HepG2 (cell line): ENCODE data around the gene UBALD1. TPM values are rescaled to one million over a fixed set of nuclear protein-coding genes. Genes with fewer than 3 reads are reported as not detected.

Source experiments
- ATAC-seq: fragments of 200-7000 bp; cut with Tn5 transposase; 3 replicates; pipeline ENCODE4 v1.9.1; 2020; ENCODE audit warnings: mild to moderate bottlenecking, moderate library complexity
- BruUV-seq: library from RNA; stranded (reverse); fragments of 400-500 nt; replicated peaks from 2 replicates; lab custom pipeline; 2021; lab: Mats Ljungman, UMichigan
- CTCF ChIA-PET: fragments of 300-600 bp; formaldehyde crosslinking; extraction: SDS; loops from one replicate; lab custom pipeline; 2021; ENCODE audit warnings: low total read pairs, inconsistent platforms, low intra/inter-chr PET ratio; lab: Yijun Ruan, JAX
- POLR2A ChIA-PET: fragments of 350-600 bp; sonication (Branson Sonifier 250); formaldehyde crosslinking; loops from one replicate; lab custom pipeline; 2020; ENCODE audit warnings: antibody characterized with exemption, inconsistent platforms; lab: Yijun Ruan, JAX
- DNase-seq: peaks from one replicate; pipeline ENCODE4 v3.0.0-alpha.2; 2015; ENCODE audit warnings: low spot score
- FAIRE-seq: peaks from 3 replicates; lab custom pipeline; 2011; peaks lifted over from hg19 to GRCh38; lab: Jason Lieb, UNC
- H2AFZ ChIP-seq: one replicate; pipeline ENCODE4 v1.6.1; 2011; ENCODE audit warnings: low read length, inconsistent platforms
- H3K27ac ChIP-seq: fragments of 300-600 bp; 3 replicates; pipeline ENCODE4 v1.8.0; 2011; ENCODE audit warnings: mixed run types, mild to moderate bottlenecking, mixed read lengths, low read length, inconsistent platforms; ENCODE audit not compliant: insufficient read depth; ENCODE audit errors: extremely low read length
- H3K27me3 ChIP-seq, 2 experiments: fragments of 200-600 bp in 1 of 2; 2 replicates in 1 of 2; 3 replicates in 1 of 2; pipeline versions ENCODE4 v1.6.0 to v1.8.0; 2011; ENCODE audit warnings: low read length in 2 of 2, mild to moderate bottlenecking in 2 of 2, moderate library complexity in 2 of 2, inconsistent platforms in 1 of 2; ENCODE audit not compliant: insufficient read depth in 2 of 2, control insufficient read depth in 1 of 2
- H3K36me3 ChIP-seq, 2 experiments: fragments of 200-600 bp in 1 of 2; replicated peaks in 1 of 2; 2 replicates in 1 of 2; 3 replicates in 1 of 2; pipeline versions ENCODE4 v1.5.1 to v1.8.0; 2011; ENCODE audit warnings: low read length in 2 of 2, inconsistent platforms in 1 of 2; ENCODE audit not compliant: insufficient read depth in 2 of 2, control insufficient read depth in 1 of 2
- H3K4me1 ChIP-seq: 2 replicates; pipeline ENCODE4 v1.5.1; 2012; ENCODE audit warnings: low read length, inconsistent platforms; ENCODE audit not compliant: insufficient read depth
- H3K4me2 ChIP-seq: 2 replicates; pipeline ENCODE4 v1.6.0; 2011; ENCODE audit warnings: low read depth, low read length, inconsistent platforms
- H3K4me3 ChIP-seq, 3 experiments: fragments of 200-600 bp in 1 of 3; sonication (generic), shearing (Covaris generic) in 1 of 3; replicated peaks in 1 of 3; 2 replicates each; pipeline ENCODE4 v1.5.1; 2011 to 2016; ENCODE audit warnings: low read length in 3 of 3, inconsistent platforms in 2 of 3, low read depth in 2 of 3, mild to moderate bottlenecking in 2 of 3, control low read depth in 1 of 3, mixed read lengths in 1 of 3; ENCODE audit not compliant: insufficient read depth in 1 of 3
- H3K79me2 ChIP-seq: one replicate; pipeline ENCODE4 v1.6.1; 2011; ENCODE audit warnings: low read length, inconsistent platforms; ENCODE audit not compliant: insufficient read depth
- H3K9ac ChIP-seq: 2 replicates; pipeline ENCODE4 v1.6.0; 2011; ENCODE audit warnings: mild to moderate bottlenecking, low read depth, low read length, inconsistent platforms; ENCODE audit not compliant: insufficient read depth
- H3K9me3 ChIP-seq: 2 replicates; pipeline ENCODE4 v1.5.1; 2012; ENCODE audit warnings: mild to moderate bottlenecking, low read length
- H4K20me1 ChIP-seq: 2 replicates; pipeline ENCODE4 v1.6.0; 2011; ENCODE audit warnings: inconsistent platforms, mild to moderate bottlenecking, low read length, moderate library complexity; ENCODE audit not compliant: insufficient read depth
- CBX1 ChIP-seq: IDR thresholded peaks from one replicate; pipeline ENCODE4 v1.6.1; 2016; ENCODE audit warnings: antibody characterized with exemption, low read depth
- CC2D1A ChIP-seq: sonication (generic); formaldehyde crosslinking; IDR thresholded peaks from 2 replicates; pipeline ENCODE4 v1.8.1; 2023; ENCODE audit warnings: mild to moderate bottlenecking, missing genetic modification reagents
- CENPT ChIP-seq: sonication (generic); formaldehyde crosslinking; IDR thresholded peaks from 2 replicates; pipeline ENCODE4 v1.8.0; 2022; ENCODE audit warnings: low read depth, mild to moderate bottlenecking, moderate library complexity, missing genetic modification reagents
- FOXM1 ChIP-seq: sonication (generic); formaldehyde crosslinking; IDR thresholded peaks from 2 replicates; pipeline ENCODE4 v1.5.0; 2020; ENCODE audit warnings: missing genetic modification reagents
- IRX3 ChIP-seq: sonication (generic); formaldehyde crosslinking; IDR thresholded peaks from 2 replicates; pipeline ENCODE4 v1.8.1; 2023; ENCODE audit warnings: mild to moderate bottlenecking, low read depth, missing genetic modification reagents, borderline replicate concordance
- MLXIP ChIP-seq: sonication (generic); formaldehyde crosslinking; IDR thresholded peaks from 2 replicates; pipeline ENCODE4 v1.9.0; 2021; ENCODE audit warnings: missing genetic modification reagents, borderline replicate concordance
- POLR2A ChIP-seq, 2 experiments: IDR thresholded peaks; 2 replicates each; pipeline ENCODE4 v1.6.1; 2011; ENCODE audit warnings: low read depth in 2 of 2, low read length in 2 of 2, mild to moderate bottlenecking in 1 of 2, moderate library complexity in 1 of 2; ENCODE audit not compliant: insufficient read depth in 1 of 2
- SUZ12 ChIP-seq: fragments of 150-350 bp; IDR thresholded peaks from 2 replicates; pipeline ENCODE4 v1.6.1; 2014; ENCODE audit warnings: low read depth, low read length
- ZBTB46 ChIP-seq: sonication (generic); formaldehyde crosslinking; IDR thresholded peaks from 2 replicates; pipeline ENCODE4 v1.4.0; 2020; ENCODE audit warnings: mild to moderate bottlenecking, missing genetic modification reagents, borderline replicate concordance
- ZNF232 ChIP-seq: sonication (generic); formaldehyde crosslinking; IDR thresholded peaks from 2 replicates; pipeline ENCODE4 v1.4.0; 2020; ENCODE audit warnings: missing genetic modification reagents, borderline replicate concordance
- ZNF280D ChIP-seq: sonication (generic); formaldehyde crosslinking; IDR thresholded peaks from 2 replicates; pipeline ENCODE4 v1.5.1; 2020; ENCODE audit warnings: mild to moderate bottlenecking, missing genetic modification reagents
- WGBS: methylation state at CpG from one replicate; pipeline ENCODE4 v1.1.6; 2017; ENCODE audit warnings: low lambda C conversion rate; 5-methylcytosine and 5-hydroxymethylcytosine counted together
- in situ Hi-C: cut with HindIII; loops from 2 replicates; pipeline ENCODE4 v1.10.0; 2017; ENCODE audit warnings: low pct_unique_long_range_greater_than_20kb; ENCODE audit not compliant: extremely low pct_ligation_motif_present
- intact Hi-C: fragments of 100-400 bp; cut with micrococcal nuclease; formaldehyde crosslinking; loops from one replicate; pipeline ENCODE4 v1.10.0; 2022; ENCODE audit not compliant: unreplicated experiment
- polyA plus RNA-seq, 8 experiments: library from polyadenylated mRNA; depleted of rRNA in 3 of 8; stranded (reverse) in 7 of 8; unstranded in 1 of 8; fragments of >200 nt; fragmentation: Illumina TruSeq in 4 of 8; extraction: Trizol in 4 of 8; gene quantifications; 2 replicates each; pipeline versions ENCODE4 v1.2.1 to v1.2.3, GENCODE V29; 2011 to 2016; ENCODE audit warnings: low read depth in 4 of 8, missing spikeins in 1 of 8, mixed read lengths in 1 of 8; ENCODE audit not compliant: insufficient read depth in 1 of 8
- total RNA-seq, 5 experiments: library from RNA; depleted of rRNA; stranded (reverse); fragments of >200 nt; fragmentation: Illumina TruSeq; extraction: Trizol; gene quantifications; 2 replicates each; pipeline ENCODE4 v1.2.3, GENCODE V29; 2016; ENCODE audit warnings: low read depth in 1 of 5

Gene UBALD1
- total and polyA plus RNA-seq, 2 of the 13 experiments (the other 11 are each of a cell fraction or from before 2014, with no cell fraction given) = 6.8 to 12.3 TPM

- DNase-seq = no peak
- Histone ChIP-seq H3K36me3 (peaks cover 8 to 28% of the 10 kb centered on the region in 2 experiments; a peak in 3 of 5 replicates), H3K27ac (no peak overlapping the region), H2AFZ (no peak overlapping the region), H3K4me1 (peaks cover 37% of the 10 kb centered on the region), H3K27me3 (peaks cover 0 to 20% of the 10 kb centered on the region in 2 experiments; a peak in 3 of 5 replicates), H3K4me2 (no peak overlapping the region), H3K9me3 (no peaks in the 10 kb centered on the region), H3K9ac (no peak overlapping the region), H3K4me3 (no peak overlapping the region), H3K79me2 (peaks cover 7% of the 10 kb centered on the region), H4K20me1 (peaks cover 10% of the 10 kb centered on the region; the same call in 1 of the 2 replicates)
- ChIA-PET CTCF (no interaction called here), POLR2A (no interaction called here)
- BruUV-seq = no TSS peak
- in situ Hi-C loops (no loop called here), intact Hi-C loops (no loop called here)
- TF ChIP-seq SUZ12 (no peak), POLR2A (IDR thresholded peaks at IDR 0.05; ENCODE audit: insufficient read depth in 1 of 2, low read depth in 2 of 2, low read length in 2 of 2) (0 out of 4 replicates have a peak, but pooled peaks of 1 of the 2 experiments have one; percentile 3)
- no peak for FAIRE-seq
- ATAC-seq = no peak
- 82% methylated on average over 9 of the region's 9 CpGs for WGBS
Measured at GRCh38 chr16:4606354-4606753, 8.3 kb downstream of the UBALD1 start.

GRCh38 chr16:4604401-4604800 is 10.3 kb downstream of the UBALD1 start:
- ATAC-seq (peak; percentile 13), DNase-seq (no peak), FAIRE-seq (no peak)
- H3K27ac ChIP-seq = no peak overlapping the region
- WGBS = 0% methylated on average over 1 of the region's 15 CpGs
- peaks cover 33% of the 10 kb centered on the region for H3K4me1 ChIP-seq
- peaks cover 2 to 35% of the 10 kb centered on the region in 2 experiments; a peak in 4 of 5 replicates for H3K27me3 ChIP-seq
- no peaks in the 10 kb centered on the region for H3K79me2 ChIP-seq
- no peaks in the 10 kb centered on the region for H4K20me1 ChIP-seq
- ChIA-PET POLR2A (no interaction called here), CTCF (no interaction called here)
- peaks cover 5 to 14% of the 10 kb centered on the region in 2 experiments; a peak in 2 of 5 replicates for H3K36me3 ChIP-seq
- no peak overlapping the region for H3K9ac ChIP-seq
- no peak overlapping the region for H3K4me3 ChIP-seq
- intact Hi-C loops (no loop called here), in situ Hi-C loops (no loop called here)
- no peak overlapping the region for H2AFZ ChIP-seq
- no peak overlapping the region for H3K4me2 ChIP-seq
- no peaks in the 10 kb centered on the region for H3K9me3 ChIP-seq
- BruUV-seq = no TSS peak
- TF ChIP-seq CC2D1A (CRISPR knock-in tag) = no peak
- TF ChIP-seq CENPT (CRISPR knock-in tag) = no peak
- TF ChIP-seq ZBTB46 = no peak
- TF ChIP-seq FOXM1 (CRISPR knock-in tag) = no peak
- no peak for TF ChIP-seq ZNF232 (CRISPR knock-in tag)
- TF ChIP-seq MLXIP (CRISPR knock-in tag) = no peak
- no peak for TF ChIP-seq ZNF280D
- no peak for TF ChIP-seq CBX1
- TF ChIP-seq IRX3 (CRISPR knock-in tag) = no peak
